ENCODE measurements around the gene TCF12. TPM values are rescaled to one million over a fixed set of nuclear protein-coding genes. Genes with fewer than 3 reads are reported as not detected.

Gene TCF12
- total RNA-seq, 1 experiment from 2014 or later: 102 TPM

- no peaks in the 10 kb centered on the region for H3K9me3 ChIP-seq (ENCODE audit: control insufficient read depth, insufficient read depth, low read depth, low read length)
- DNase-seq (ENCODE audit: low read depth, low spot score) (no peak), ATAC-seq (no peak)
- POLR2A ChIA-PET: interaction anchor here (0.6 kb wide), 1 partner anchor 13 kb away, joined by 4 read pairs; no protein-coding TSS in a partner anchor
- H3K27ac ChIP-seq (ENCODE audit: low read length): no peak overlapping the region
- in situ Hi-C loops (cut with HindIII; ENCODE audit: low pct_unique_long_range_greater_than_20kb, low sequenced_read_pairs) (no loop called here), intact Hi-C loops (cut with micrococcal nuclease; ENCODE audit: unreplicated experiment) (no loop called here)
- CTCF ChIA-PET: no interaction called here
- H3K36me3 ChIP-seq (ENCODE audit: control insufficient read depth, insufficient read depth, low read length): no peaks in the 10 kb centered on the region
- TF ChIP-seq TCF7L2 (IDR thresholded peaks at IDR 0.05; ENCODE audit: low read depth, low read length): no peak
- TF ChIP-seq POLR2AphosphoS5 (IDR thresholded peaks at IDR 0.05; ENCODE audit: low read depth, low read length): no peak
- TF ChIP-seq REST (IDR thresholded peaks at IDR 0.05; ENCODE audit: insufficient read depth in 1 of 2, low read depth in 2 of 2, low read length in 1 of 2): no peak
- no peak for TF ChIP-seq SIN3A (IDR thresholded peaks at IDR 0.05; ENCODE audit: borderline replicate concordance, insufficient read depth, low read depth, low read length)
- no peak for TF ChIP-seq CTCF (IDR thresholded peaks at IDR 0.05)
- no peaks in the 10 kb centered on the region for H3K27me3 ChIP-seq (ENCODE audit: control insufficient read depth, insufficient read depth, low read length)
- no peak overlapping the region for H3K4me3 ChIP-seq (ENCODE audit: low read depth in 2 of 2, low read length in 2 of 2)
- no TSS peak for BruUV-seq (replicated peaks)
- H3K4me1 ChIP-seq (ENCODE audit: control insufficient read depth, insufficient read depth, low read length): peaks cover 2% of the 10 kb centered on the region; the same call in 1 of the 2 replicates
Observed at GRCh38 chr15:57135800-57136199, 217.4 kb downstream of the TCF12 start.

GRCh38 chr15:57138349-57138788 lies 219.9 kb downstream of the TCF12 start:
- no peaks in the 10 kb centered on the region for H3K36me3 ChIP-seq (ENCODE audit: control insufficient read depth, insufficient read depth, low read length)
- peak; percentile 36 for DNase-seq (ENCODE audit: low read depth, low spot score)
- ATAC-seq: peak; percentile 97
- H3K9me3 ChIP-seq (ENCODE audit: control insufficient read depth, insufficient read depth, low read depth, low read length): no peaks in the 10 kb centered on the region
- H3K27ac ChIP-seq (ENCODE audit: low read length): no peak overlapping the region
- CTCF ChIA-PET: no interaction called here
- TF ChIP-seq TCF7L2 (IDR thresholded peaks at IDR 0.05; ENCODE audit: low read depth, low read length) (no peak), CTCF (IDR thresholded peaks at IDR 0.05) (peak; percentile 85)
- peaks cover 2% of the 10 kb centered on the region; the same call in 1 of the 2 replicates for H3K4me1 ChIP-seq (ENCODE audit: control insufficient read depth, insufficient read depth, low read length)
- intact Hi-C loops (cut with micrococcal nuclease; ENCODE audit: unreplicated experiment): no loop called here
- POLR2A ChIA-PET: no interaction called here
- H3K4me3 ChIP-seq (ENCODE audit: low read depth in 2 of 2, low read length in 2 of 2): no peak overlapping the region
- no TSS peak for BruUV-seq (replicated peaks)
- in situ Hi-C loops (cut with HindIII; ENCODE audit: low pct_unique_long_range_greater_than_20kb, low sequenced_read_pairs): no loop called here
- H3K27me3 ChIP-seq (ENCODE audit: control insufficient read depth, insufficient read depth, low read length): no peaks in the 10 kb centered on the region
